ENCODE results near the gene AKR1B15. TPM values are rescaled to one million over a fixed set of nuclear protein-coding genes. Genes with fewer than 3 reads are reported as not detected.

The AKR1B15 gene
- total RNA-seq, result 1 to 10 TPM; 1.9 to 2.1 TPM
- 0.80 TPM for polyA plus RNA-seq (ENCODE audit: insufficient read depth, low read depth, low replicate concordance)
- long read RNA-seq, donor 1, result 0 reads
- long read RNA-seq, donor 2, result 0 reads

DNA sequence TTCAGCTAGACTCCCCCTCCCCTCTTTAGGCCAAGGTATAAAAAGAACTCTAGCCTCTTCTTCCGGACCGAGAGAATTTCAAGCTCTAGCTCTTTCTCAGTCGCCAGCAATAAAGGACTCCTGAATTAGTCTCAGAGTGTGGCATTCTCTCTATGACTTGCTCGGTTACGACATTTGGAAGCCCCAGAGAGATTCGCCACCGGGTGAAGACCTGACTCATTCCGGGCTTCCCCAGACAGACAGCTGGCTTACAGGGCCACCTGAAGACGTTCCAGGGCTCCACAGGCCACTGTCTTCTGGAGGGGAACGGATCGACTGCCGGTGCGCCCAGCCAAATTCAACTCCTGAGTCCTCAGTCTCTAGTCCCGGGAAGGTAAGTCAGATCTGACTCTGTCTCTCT, at the start of gene AKR1B15:
AKR1B15 (plus strand) TSS at position 234 of the 400 bp plus-strand sequence. CDS start 15,510 bp downstream, outside the sequence.
- intact Hi-C loops (cut with DNase I; ENCODE audit: low total_unique reads), result no loop called here
- Histone ChIP-seq H3K9me3 (no peaks in the 10 kb centered on the region), H3K27ac (peak within 1 kb of the TSS in 1 of 2 donors; percentile 48), H3K4me1 (peaks cover 3% of the 10 kb centered on the region), H3K36me3 (ENCODE audit: low read depth, missing control alignments) (no peaks in the 10 kb centered on the region), H3K4me3 (no peak within 1 kb of the TSS), H3K27me3 (no peaks in the 10 kb centered on the region)
- no peak for DNase-seq
- no peak for TF ChIP-seq POLR2A (IDR thresholded peaks at IDR 0.05)
- TF ChIP-seq, protein P1, sequence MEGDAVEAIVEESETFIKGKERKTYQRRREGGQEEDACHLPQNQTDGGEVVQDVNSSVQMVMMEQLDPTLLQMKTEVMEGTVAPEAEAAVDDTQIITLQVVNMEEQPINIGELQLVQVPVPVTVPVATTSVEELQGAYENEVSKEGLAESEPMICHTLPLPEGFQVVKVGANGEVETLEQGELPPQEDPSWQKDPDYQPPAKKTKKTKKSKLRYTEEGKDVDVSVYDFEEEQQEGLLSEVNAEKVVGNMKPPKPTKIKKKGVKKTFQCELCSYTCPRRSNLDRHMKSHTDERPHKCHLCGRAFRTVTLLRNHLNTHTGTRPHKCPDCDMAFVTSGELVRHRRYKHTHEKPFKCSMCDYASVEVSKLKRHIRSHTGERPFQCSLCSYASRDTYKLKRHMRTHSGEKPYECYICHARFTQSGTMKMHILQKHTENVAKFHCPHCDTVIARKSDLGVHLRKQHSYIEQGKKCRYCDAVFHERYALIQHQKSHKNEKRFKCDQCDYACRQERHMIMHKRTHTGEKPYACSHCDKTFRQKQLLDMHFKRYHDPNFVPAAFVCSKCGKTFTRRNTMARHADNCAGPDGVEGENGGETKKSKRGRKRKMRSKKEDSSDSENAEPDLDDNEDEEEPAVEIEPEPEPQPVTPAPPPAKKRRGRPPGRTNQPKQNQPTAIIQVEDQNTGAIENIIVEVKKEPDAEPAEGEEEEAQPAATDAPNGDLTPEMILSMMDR (IDR thresholded peaks at IDR 0.05), result no peak
- WGBS, 2 donors, result 79 to 86% methylated on average over 12 to 14 of the region's 14 CpGs

DNA sequence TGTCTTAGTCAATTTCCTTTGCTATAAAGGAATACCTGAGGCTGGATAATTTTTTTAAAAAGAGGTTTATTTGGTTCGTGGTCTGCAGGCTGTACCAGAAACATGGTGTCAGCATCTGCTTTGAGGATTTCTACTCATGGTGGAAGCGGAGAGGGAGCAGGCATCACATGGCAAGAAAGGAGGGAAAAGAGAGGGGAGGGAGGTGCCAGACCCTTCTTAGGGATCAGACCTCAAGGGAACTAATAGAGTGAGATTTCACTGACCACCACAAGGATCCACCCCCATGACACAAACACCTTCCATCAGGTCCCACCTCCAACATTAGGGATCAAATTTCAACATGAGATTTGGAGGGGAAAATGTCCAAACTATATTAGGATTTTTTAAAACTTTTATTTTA, 48.5 kb upstream of the AKR1B15 start:
- TF ChIP-seq, protein P1 (IDR thresholded peaks at IDR 0.05), result no peak
- no peak for TF ChIP-seq POLR2A (IDR thresholded peaks at IDR 0.05)
- Histone ChIP-seq H3K36me3 (ENCODE audit: low read depth, missing control alignments) (no peaks in the 10 kb centered on the region), H3K27ac (no peak overlapping the region), H3K4me3 (no peak overlapping the region), H3K9me3 (no peaks in the 10 kb centered on the region), H3K27me3 (no peaks in the 10 kb centered on the region), H3K4me1 (no peaks in the 10 kb centered on the region)
- WGBS, 2 donors, result 78 to 83% methylated on average over 2 of the region's 2 CpGs
- intact Hi-C loops (cut with DNase I; ENCODE audit: low total_unique reads), result loop anchor here (10.0 kb wide), 1 partner anchor 46 kb away; the partner anchor contains the start of gene AKR1B1
- DNase-seq, result no peak

DNA sequence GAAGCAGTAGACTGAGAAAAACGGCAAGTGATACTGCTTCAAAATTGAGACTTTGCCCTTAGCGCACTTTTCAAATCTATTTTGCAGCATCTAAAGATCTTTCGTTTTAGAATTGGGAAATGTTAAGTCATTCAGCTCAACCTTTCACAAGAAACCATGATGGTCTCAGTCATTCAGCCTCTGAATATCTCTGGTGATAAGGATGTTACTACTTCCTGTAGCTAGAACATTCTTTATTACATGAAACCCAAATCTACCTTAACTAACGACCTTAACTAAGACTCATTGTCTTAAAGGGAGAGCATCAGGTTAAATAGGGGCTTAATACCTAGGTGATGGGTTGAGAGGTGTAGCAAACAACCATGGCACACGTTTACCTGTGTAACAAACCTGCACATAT, 47.9 kb upstream of the AKR1B15 start:
- 69 to 70% methylated on average over 5 of the region's 5 CpGs for WGBS, 2 donors
- H3K4me3 ChIP-seq, result no peak overlapping the region
- H3K9me3 ChIP-seq, result no peaks in the 10 kb centered on the region
- no peak for TF ChIP-seq POLR2A (IDR thresholded peaks at IDR 0.05)
- TF ChIP-seq, protein P1 (IDR thresholded peaks at IDR 0.05), result no peak
- H3K4me1 ChIP-seq, result no peaks in the 10 kb centered on the region
- no peak for DNase-seq
- intact Hi-C loops (cut with DNase I; ENCODE audit: low total_unique reads), result loop anchor here (10.0 kb wide), 1 partner anchor 46 kb away; the partner anchor contains the start of gene AKR1B1
- H3K27ac ChIP-seq, result no peak overlapping the region
- no peaks in the 10 kb centered on the region for H3K27me3 ChIP-seq
- no peaks in the 10 kb centered on the region for H3K36me3 ChIP-seq (ENCODE audit: low read depth, missing control alignments)

DNA sequence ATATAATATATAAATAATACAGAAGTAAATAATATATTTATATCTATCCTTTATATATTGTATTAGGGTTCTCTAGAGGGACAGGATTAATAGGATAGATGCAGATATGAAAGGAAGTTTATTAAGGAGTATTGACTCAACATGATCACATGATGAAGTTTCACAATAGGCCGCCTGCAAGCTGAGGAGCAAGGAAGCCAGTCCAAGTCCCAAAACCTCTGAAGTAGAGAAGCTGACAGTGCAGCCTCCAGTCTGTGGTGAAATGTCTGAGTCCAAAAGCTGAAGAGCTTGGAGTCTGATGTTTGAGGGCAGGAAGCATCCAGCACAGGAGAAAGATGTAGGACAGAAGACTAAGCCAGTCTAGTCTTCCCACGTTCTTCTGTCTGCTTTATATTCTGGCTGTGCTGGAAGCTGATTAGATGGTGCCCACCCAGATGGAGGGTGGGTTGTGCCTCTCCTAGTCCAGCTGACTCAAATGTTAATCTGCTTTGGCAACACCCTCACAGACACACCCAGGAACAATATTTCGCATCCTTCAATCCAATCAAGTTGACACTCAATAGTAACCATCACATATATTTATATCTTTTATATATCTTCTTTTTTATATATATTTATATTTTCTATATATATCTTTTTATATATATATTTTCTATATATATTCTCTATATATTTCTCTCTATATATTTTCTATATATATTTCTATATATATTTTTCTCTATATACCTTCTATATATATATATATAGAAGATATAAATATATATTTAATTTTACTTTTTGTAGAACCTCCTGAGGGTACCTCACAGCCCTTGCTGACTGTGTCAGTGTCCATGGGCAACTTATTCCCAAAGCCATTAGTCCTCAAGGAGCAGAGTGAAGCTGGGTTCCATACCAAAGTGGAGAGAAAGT, 46.2 kb upstream of the AKR1B15 start:
- Histone ChIP-seq H3K27ac (no peak overlapping the region), H3K4me3 (no peak overlapping the region), H3K4me1 (no peaks in the 10 kb centered on the region), H3K9me3 (no peaks in the 10 kb centered on the region), H3K36me3 (ENCODE audit: low read depth, missing control alignments) (no peaks in the 10 kb centered on the region), H3K27me3 (no peaks in the 10 kb centered on the region)
- no peak for TF ChIP-seq POLR2A (IDR thresholded peaks at IDR 0.05)
- TF ChIP-seq, protein P1 (IDR thresholded peaks at IDR 0.05), result no peak
- WGBS, 2 donors, result 79 to 83% methylated on average over 3 of the region's 3 CpGs
- DNase-seq, result peak; percentile 41
- intact Hi-C loops (cut with DNase I; ENCODE audit: low total_unique reads), result loop anchor here (10.0 kb wide), 1 partner anchor 48 kb away; the partner anchor contains the start of gene AKR1B1

All from testis (tissue), 5 donors.